ENCODE results near the gene DKC1. TPM values are rescaled to one million over a fixed set of nuclear protein-coding genes. Genes with fewer than 3 reads are reported as not detected.

DKC1 gene
- total RNA-seq, 2 donors from 2014 or later = 17.9 to 26.0 TPM

DNA sequence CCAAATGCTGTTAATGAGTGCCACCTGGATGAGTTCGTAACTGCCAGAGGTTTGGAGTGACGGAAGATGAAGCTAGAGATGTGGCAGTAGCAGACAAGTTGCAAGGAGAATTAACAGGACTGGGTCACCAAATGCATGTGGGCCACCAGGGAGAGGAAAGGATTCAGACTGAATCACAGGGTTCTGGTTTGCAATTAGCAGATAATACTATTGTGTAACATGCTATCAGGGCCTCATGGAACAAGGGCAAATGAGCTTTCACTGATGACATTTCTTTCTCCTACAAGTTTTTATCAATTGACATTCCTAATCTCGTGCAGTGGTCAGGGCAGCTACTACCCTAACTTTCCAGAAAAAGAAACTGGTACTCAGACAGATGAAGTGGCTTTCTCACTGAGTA lies 33.2 kb upstream of the DKC1 start:
- Histone ChIP-seq H3K36me3 (replicated peaks in 1 of 2; ENCODE audit: insufficient read depth in 1 of 2, low read depth in 2 of 2) (no peaks in the 10 kb centered on the region), H3K4me1 (peaks cover 33% of the 10 kb centered on the region), H3K27ac (peak overlapping the region in 3 of 4 donors; percentile 38 to 78 (median 76)), H3K27me3 (no peaks in the 10 kb centered on the region), H3K9me3 (no peaks in the 10 kb centered on the region), H3K4me3 (no peak overlapping the region)
- intact Hi-C loops (cut with DNase I) = no loop called here
- ATAC-seq = peak; percentile 20
- 59 to 60% methylated on average over 3 of the region's 3 CpGs for WGBS, 2 donors
- TF ChIP-seq POLR2A (IDR thresholded peaks at IDR 0.05) = no peak
- TF ChIP-seq, protein P1, sequence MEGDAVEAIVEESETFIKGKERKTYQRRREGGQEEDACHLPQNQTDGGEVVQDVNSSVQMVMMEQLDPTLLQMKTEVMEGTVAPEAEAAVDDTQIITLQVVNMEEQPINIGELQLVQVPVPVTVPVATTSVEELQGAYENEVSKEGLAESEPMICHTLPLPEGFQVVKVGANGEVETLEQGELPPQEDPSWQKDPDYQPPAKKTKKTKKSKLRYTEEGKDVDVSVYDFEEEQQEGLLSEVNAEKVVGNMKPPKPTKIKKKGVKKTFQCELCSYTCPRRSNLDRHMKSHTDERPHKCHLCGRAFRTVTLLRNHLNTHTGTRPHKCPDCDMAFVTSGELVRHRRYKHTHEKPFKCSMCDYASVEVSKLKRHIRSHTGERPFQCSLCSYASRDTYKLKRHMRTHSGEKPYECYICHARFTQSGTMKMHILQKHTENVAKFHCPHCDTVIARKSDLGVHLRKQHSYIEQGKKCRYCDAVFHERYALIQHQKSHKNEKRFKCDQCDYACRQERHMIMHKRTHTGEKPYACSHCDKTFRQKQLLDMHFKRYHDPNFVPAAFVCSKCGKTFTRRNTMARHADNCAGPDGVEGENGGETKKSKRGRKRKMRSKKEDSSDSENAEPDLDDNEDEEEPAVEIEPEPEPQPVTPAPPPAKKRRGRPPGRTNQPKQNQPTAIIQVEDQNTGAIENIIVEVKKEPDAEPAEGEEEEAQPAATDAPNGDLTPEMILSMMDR (IDR thresholded peaks at IDR 0.05) = no peak
- DNase-seq = no peak

DNA sequence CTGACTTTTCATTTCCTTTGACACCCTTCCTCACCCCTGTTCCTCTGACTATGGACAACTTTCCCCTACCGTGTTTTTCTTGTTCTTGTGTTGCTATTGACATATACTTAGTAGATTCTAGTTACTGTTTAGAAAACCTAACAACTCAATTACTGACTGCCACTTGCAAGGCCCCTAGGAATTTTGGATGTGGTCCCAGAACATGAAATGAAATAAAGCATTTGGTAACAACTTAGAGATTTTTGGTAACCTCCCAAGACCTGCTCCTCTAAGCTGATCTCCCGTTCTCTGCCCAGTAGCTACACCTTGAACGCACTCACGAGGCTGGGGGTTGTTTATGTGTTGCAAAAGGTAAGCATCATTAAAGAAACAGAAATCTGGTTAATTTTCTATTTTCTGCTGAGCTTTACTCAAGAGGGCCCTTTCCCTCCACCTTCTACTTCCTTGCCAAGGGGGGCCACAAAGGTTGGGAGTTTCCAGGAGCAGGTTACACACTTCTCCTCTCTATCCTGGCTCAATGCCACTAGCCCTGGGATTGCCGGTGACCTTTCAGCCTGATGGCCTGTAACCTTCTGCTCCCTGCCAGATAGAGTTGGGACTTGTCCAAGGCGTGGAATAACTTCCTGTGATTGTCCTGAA lies 32.3 kb upstream of the DKC1 start:
- peak; percentile 14 to 56 (median 32) for DNase-seq
- Histone ChIP-seq H3K9me3 (no peaks in the 10 kb centered on the region), H3K27ac (peak overlapping the region; percentile 38 to 78 (median 64)), H3K4me3 (no peak overlapping the region), H3K36me3 (replicated peaks in 1 of 2; ENCODE audit: insufficient read depth in 1 of 2, low read depth in 2 of 2) (no peaks in the 10 kb centered on the region), H3K4me1 (peaks cover 33% of the 10 kb centered on the region), H3K27me3 (no peaks in the 10 kb centered on the region)
- no peak for TF ChIP-seq POLR2A (IDR thresholded peaks at IDR 0.05)
- TF ChIP-seq, protein P1 (IDR thresholded peaks at IDR 0.05) = no peak
- peak; percentile 54 for ATAC-seq
- intact Hi-C loops (cut with DNase I) = no loop called here
- WGBS, 2 donors = 29 to 34% methylated on average over 4 to 6 of the region's 6 CpGs

DNA sequence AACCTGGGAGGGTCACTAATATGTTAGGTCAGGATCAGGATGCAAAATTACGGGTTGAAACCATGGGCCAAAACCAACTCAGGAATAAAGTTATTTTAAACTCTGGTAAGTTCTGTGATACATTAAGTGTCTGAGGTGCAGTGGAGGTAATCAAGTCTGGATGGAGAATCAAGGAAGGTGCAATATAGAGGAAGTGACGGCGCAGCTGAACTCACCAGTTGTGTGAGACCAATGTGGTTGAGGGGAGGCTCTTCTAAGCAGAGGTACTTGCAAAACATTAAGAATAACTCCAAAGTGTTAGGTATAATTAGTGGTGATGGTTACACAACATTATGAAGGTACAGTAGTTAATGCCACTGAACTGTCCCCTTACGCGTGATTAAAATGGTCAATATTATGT lies 31.5 kb upstream of the DKC1 start:
- Histone ChIP-seq H3K4me1 (peaks cover 40% of the 10 kb centered on the region), H3K4me3 (no peak overlapping the region), H3K27me3 (no peaks in the 10 kb centered on the region), H3K9me3 (no peaks in the 10 kb centered on the region), H3K27ac (peak overlapping the region in 2 of 4 donors; percentile 76 to 78), H3K36me3 (replicated peaks in 1 of 2; ENCODE audit: insufficient read depth in 1 of 2, low read depth in 2 of 2) (no peaks in the 10 kb centered on the region)
- DNase-seq (no peak), ATAC-seq (no peak)
- TF ChIP-seq, protein P1 (IDR thresholded peaks at IDR 0.05) = no peak
- TF ChIP-seq POLR2A (IDR thresholded peaks at IDR 0.05) = no peak
- intact Hi-C loops (cut with DNase I) = no loop called here
- 81 to 90% methylated on average over 5 of the region's 5 CpGs for WGBS, 2 donors

DNA sequence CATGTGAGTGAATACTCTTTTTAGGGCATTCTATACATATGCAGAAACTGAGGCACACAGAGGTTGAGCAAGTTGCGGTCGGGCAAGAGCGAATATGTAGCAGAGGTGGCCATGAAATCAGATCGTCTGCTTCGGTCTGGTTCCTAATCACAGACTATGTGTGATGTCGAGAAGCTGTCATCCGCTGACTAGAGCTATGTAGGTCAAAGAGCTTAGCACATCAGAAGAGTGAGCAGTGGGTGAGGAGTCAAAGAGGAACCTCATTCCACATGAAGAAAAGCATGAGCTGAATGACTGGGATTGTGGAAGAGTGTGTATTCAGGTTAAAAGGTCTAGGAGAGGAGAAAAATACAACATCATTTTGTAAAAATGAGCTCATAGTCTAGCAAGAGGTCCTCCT lies 30.8 kb upstream of the DKC1 start:
- ATAC-seq (no peak), DNase-seq (no peak)
- no peaks in the 10 kb centered on the region for H3K36me3 ChIP-seq (replicated peaks in 1 of 2; ENCODE audit: insufficient read depth in 1 of 2, low read depth in 2 of 2)
- 81 to 92% methylated on average over 6 to 7 of the region's 7 CpGs for WGBS, 2 donors
- no peaks in the 10 kb centered on the region for H3K27me3 ChIP-seq
- peaks cover 40% of the 10 kb centered on the region for H3K4me1 ChIP-seq
- no peak for TF ChIP-seq POLR2A (IDR thresholded peaks at IDR 0.05)
- TF ChIP-seq, protein P1 (IDR thresholded peaks at IDR 0.05) = no peak
- intact Hi-C loops (cut with DNase I) = no loop called here
- H3K9me3 ChIP-seq = no peaks in the 10 kb centered on the region
- H3K4me3 ChIP-seq = no peak overlapping the region
- H3K27ac ChIP-seq = peak overlapping the region in 2 of 4 donors; percentile 25 to 76

Measured in body of pancreas (tissue), 4 donors.